ENCODE data around the gene CACUL1.

The CACUL1 gene

DNA sequence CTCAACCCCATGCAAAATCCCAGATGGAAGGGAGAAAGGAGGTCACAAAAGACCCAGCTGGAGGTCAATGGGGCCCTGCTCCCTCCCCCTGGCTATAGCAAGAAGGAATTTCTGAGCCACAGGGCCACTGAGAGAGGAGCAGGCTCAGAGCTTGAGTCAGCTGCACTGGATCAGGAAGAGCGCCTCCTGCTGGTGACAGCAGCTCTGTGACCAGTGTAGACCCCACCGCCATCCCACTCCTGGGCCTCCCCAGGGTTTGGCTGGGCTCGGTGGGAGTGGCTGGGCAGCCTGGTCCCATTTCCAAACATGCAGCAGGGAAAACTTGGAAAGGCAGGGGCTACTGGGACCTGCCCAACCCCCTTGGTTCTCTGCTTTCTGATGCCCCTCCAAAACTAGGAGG, 127.8 kb downstream of the CACUL1 start:
- 90% methylated on average over 3 of the region's 3 CpGs for whole genome bisulfite sequencing
- Histone ChIP-seq H3K27me3 (ENCODE audit: insufficient read depth, low read length) (no peaks in the 10 kb centered on the region), H3K4me3 (ENCODE audit: low read length) (no peak overlapping the region), H3K27ac (ENCODE audit: low read depth, low read length) (no peak overlapping the region), H3K9me3 (ENCODE audit: insufficient read depth, low read depth, low read length) (no peaks in the 10 kb centered on the region), H3K9ac (ENCODE audit: low read depth, low read length) (no peak overlapping the region), H3K4me1 (ENCODE audit: insufficient read depth, low read length) (peaks cover 7% of the 10 kb centered on the region; the same call in 1 of the 2 replicates), H3K36me3 (ENCODE audit: insufficient read depth, low read length) (no peaks in the 10 kb centered on the region)
